HG03571 (cell line): ENCODE results near the gene SLC7A1.

Experiments
- ATAC-seq: cut with Tn5 transposase; IDR thresholded peaks from one replicate; pipeline ENCODE4 v1.9.1; 2021; ENCODE audit not compliant: unreplicated experiment

Gene SLC7A1

GRCh38 chr13:29464105-29464679 lies 131.3 kb downstream of the SLC7A1 start:
- ATAC-seq: no peak

GRCh38 chr13:29459813-29460355 lies 135.6 kb downstream of the SLC7A1 start:
- no peak for ATAC-seq
